Aorta (tissue), 5 donors: Measurements from ENCODE around the gene SLC2A14. TPM values are rescaled to one million over a fixed set of nuclear protein-coding genes. Genes with fewer than 3 reads are reported as not detected.

Experiments
- ATAC-seq: fragments of 200-7000 bp; cut with Tn5 transposase; one replicate; pipeline ENCODE4 v1.9.1; 2022; ENCODE audit warnings: moderate library complexity; ENCODE audit not compliant: low FRiP score
- DNase-seq, 2 donors: peaks; one replicate each; pipeline ENCODE4 v3.0.0-alpha.2; 2020
- H3K27ac ChIP-seq, 2 donors: one replicate each; pipeline ENCODE4 v1.5.1; 2013; ENCODE audit warnings: low read length in 2 of 2, mild to moderate bottlenecking in 2 of 2, moderate library complexity in 2 of 2, control low read depth in 1 of 2, inconsistent platforms in 1 of 2, low read depth in 1 of 2
- H3K27me3 ChIP-seq, 2 donors: one replicate each; pipeline ENCODE4 v1.6.1; 2013; ENCODE audit warnings: control low read depth in 1 of 2, low read length in 1 of 2, mild to moderate bottlenecking in 1 of 2, moderate library complexity in 1 of 2; ENCODE audit not compliant: insufficient read depth in 2 of 2, control insufficient read depth in 1 of 2
- H3K36me3 ChIP-seq, 2 donors: one replicate each; pipeline ENCODE4 v1.6.1; 2013; ENCODE audit warnings: control low read depth in 1 of 2, low read length in 1 of 2, mild to moderate bottlenecking in 1 of 2; ENCODE audit not compliant: insufficient read depth in 2 of 2, control insufficient read depth in 1 of 2
- H3K4me1 ChIP-seq, 2 donors: one replicate each; pipeline ENCODE4 v1.6.1; 2013; ENCODE audit warnings: low read length in 2 of 2, control low read depth in 1 of 2, mild to moderate bottlenecking in 1 of 2, moderate library complexity in 1 of 2; ENCODE audit not compliant: insufficient read depth in 2 of 2, control insufficient read depth in 1 of 2
- H3K4me3 ChIP-seq, 2 donors: one replicate each; pipeline ENCODE4 v1.5.1; 2013; ENCODE audit warnings: low read length in 2 of 2, control low read depth in 1 of 2, mild to moderate bottlenecking in 1 of 2
- H3K9me3 ChIP-seq: one replicate; pipeline ENCODE4 v1.6.1; 2013; ENCODE audit warnings: mild to moderate bottlenecking, low read length; ENCODE audit not compliant: control insufficient read depth
- WGBS, 2 donors: extraction: QIAGEN DNeasy Blood & Tissue Kit; methylation state at CpG; one replicate each; pipeline ENCODE4 v1.1.7; 2013; 5-methylcytosine and 5-hydroxymethylcytosine counted together
- intact Hi-C, 2 donors: fragments of 100-400 bp; cut with DNase I; formaldehyde crosslinking; loops; one replicate each; pipeline versions ENCODE4 v1.14.2 to v1.15.0; 2022
- polyA plus RNA-seq, 2 donors: library from polyadenylated mRNA; stranded (reverse); fragments of 200-250 nt; gene quantifications; one replicate each; pipeline ENCODE4 v1.2.3, GENCODE V29; 2013
- total RNA-seq, 2 donors: library from RNA; stranded (reverse); fragmentation: NEBNext Ultra II Directional; extraction: Animal tissue kit (Norgen Biotek cat#: 25700); gene quantifications; one replicate each; pipeline ENCODE4 v1.2.1, GENCODE V29; 2021
- donor health status: healthy with polysubstance abuse.
- donor health status: Bipolar disorder and iron deficiency.
- donor health status: DM: no; HTN: no; CAD: no.
- donor health status: DM: no; HTN: no; CAD: no.
- donor health status: DM: yes; HTN: yes; CAD: no.

Gene SLC2A14
- total and polyA plus RNA-seq, 4 donors = 3.1 to 3.6 TPM; not detected in 2

DNA sequence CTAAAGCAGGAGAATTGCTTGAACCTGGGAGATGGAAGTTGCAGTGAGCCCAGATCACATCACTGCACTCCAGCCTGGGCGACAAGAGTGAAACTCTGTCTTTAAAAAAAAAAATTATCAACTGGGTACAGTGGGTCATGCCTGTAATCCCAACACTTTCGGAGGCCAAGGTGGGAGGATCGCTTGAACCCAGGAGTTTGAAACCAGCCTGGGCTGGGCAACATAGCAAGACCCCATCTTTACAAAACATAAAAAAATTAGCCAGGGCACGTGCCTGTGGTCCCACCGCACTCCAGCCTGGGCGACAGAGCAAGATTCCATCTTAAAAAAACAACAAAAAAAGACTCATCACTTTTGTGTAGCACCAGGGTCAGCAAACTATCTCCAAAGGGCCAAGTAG lies 90.7 kb downstream of the SLC2A14 start:
- DNase-seq (no peak), ATAC-seq (no peak)
- no peaks in the 10 kb centered on the region for H3K27me3 ChIP-seq
- intact Hi-C loops = no loop called here
- no peaks in the 10 kb centered on the region for H3K9me3 ChIP-seq
- no peaks in the 10 kb centered on the region for H3K4me1 ChIP-seq
- no peak overlapping the region for H3K4me3 ChIP-seq
- 84 to 86% methylated on average over 6 of the region's 6 CpGs for WGBS, 2 donors
- H3K36me3 ChIP-seq = no peaks in the 10 kb centered on the region
- no peak overlapping the region for H3K27ac ChIP-seq

DNA sequence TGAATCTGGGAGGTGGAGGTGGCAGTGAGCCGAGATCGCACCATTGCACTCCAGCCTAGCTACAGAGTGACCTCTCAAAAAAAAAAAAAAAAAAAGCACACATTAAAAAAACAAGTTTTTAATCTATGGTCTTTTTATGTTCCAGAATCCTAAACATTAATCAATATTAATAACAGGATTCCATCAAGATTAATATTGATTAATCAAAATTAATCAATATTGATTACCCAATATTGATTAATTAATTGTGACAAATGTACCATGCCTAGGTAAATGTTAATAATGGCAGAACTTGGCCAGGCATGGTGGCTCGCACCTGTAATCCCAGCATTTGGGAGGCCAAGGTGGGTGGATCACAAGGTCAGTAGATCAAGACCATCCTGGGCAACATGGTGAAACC lies 91.4 kb downstream of the SLC2A14 start:
- no peaks in the 10 kb centered on the region for H3K4me1 ChIP-seq
- 67 to 76% methylated on average over 3 of the region's 3 CpGs for WGBS, 2 donors
- H3K9me3 ChIP-seq = no peaks in the 10 kb centered on the region
- no peaks in the 10 kb centered on the region for H3K27me3 ChIP-seq
- H3K36me3 ChIP-seq = no peaks in the 10 kb centered on the region
- H3K27ac ChIP-seq = no peak overlapping the region
- intact Hi-C loops = no loop called here
- H3K4me3 ChIP-seq = no peak overlapping the region
- ATAC-seq (no peak), DNase-seq (no peak)

DNA sequence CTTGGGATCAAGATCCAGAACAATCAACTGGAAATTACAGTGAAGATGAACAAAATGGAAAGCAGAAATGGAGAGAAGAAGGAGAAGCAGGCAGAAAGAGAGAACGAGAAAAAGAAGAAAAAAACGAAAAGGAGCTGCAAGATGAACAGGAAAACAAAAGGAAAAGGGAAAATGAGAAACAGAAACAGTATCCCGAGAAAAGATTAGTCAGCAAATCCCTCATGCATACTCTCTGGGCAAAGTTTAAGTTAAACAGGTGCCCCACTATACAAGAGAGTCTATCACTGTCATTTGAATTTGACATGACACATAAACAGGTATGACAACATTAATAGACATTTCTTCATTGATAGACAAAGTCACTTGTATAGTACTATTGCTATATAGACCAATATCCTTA lies 102.7 kb downstream of the SLC2A14 start:
- no peaks in the 10 kb centered on the region for H3K36me3 ChIP-seq
- no peaks in the 10 kb centered on the region for H3K4me1 ChIP-seq
- WGBS, 2 donors = 50 to 60% methylated on average over 3 of the region's 3 CpGs
- DNase-seq (no peak), ATAC-seq (no peak)
- H3K4me3 ChIP-seq = no peak overlapping the region
- intact Hi-C loops = no loop called here
- no peak overlapping the region for H3K27ac ChIP-seq
- no peaks in the 10 kb centered on the region for H3K27me3 ChIP-seq
- no peaks in the 10 kb centered on the region for H3K9me3 ChIP-seq

Other genes with a start within 250 kb of the SLC2A14 start
- gene APOBEC1, start 207.0 kb downstream of the SLC2A14 start, total RNA-seq = not detected
- gene APOBEC1, start 207.0 kb downstream of the SLC2A14 start, polyA plus RNA-seq = 10 to 100 TPM in 1 of 2 donors, not detected in 1; 22.8 TPM
- gene GDF3, start 177.1 kb downstream of the SLC2A14 start, total RNA-seq = under 1 TPM; 0.30 to 0.84 TPM
- gene GDF3, start 177.1 kb downstream of the SLC2A14 start, polyA plus RNA-seq = not detected
- not detected for gene DPPA3, start 161.5 kb downstream of the SLC2A14 start, total RNA-seq
- gene DPPA3, start 161.5 kb downstream of the SLC2A14 start, polyA plus RNA-seq = not detected
- gene CLEC4C, start 125.5 kb downstream of the SLC2A14 start, total RNA-seq = not detected
- not detected for gene CLEC4C, start 125.5 kb downstream of the SLC2A14 start, polyA plus RNA-seq
- not detected for gene NANOGNB, start 107.7 kb downstream of the SLC2A14 start, total RNA-seq
- gene NANOGNB, start 107.7 kb downstream of the SLC2A14 start, polyA plus RNA-seq = not detected
- under 1 TPM; 0.32 to 0.57 TPM for gene NANOG, start 83.5 kb downstream of the SLC2A14 start, total RNA-seq
- gene NANOG, start 83.5 kb downstream of the SLC2A14 start, polyA plus RNA-seq = not detected
- 100 to 1,000 TPM; 142 to 178 TPM for gene SLC2A3, start 63.3 kb upstream of the SLC2A14 start, total RNA-seq
- gene SLC2A3, start 63.3 kb upstream of the SLC2A14 start, polyA plus RNA-seq = 1 to 10 TPM; 6.0 to 7.4 TPM
- gene FOXJ2, start 159.8 kb upstream of the SLC2A14 start, total RNA-seq = 10 to 100 TPM; 29.8 to 32.1 TPM
- gene FOXJ2, start 159.8 kb upstream of the SLC2A14 start, polyA plus RNA-seq = 10 to 100 TPM in 1 of 2 donors, 1 to 10 TPM in 1; 6.0 to 12.1 TPM
- 10 to 100 TPM; 23.4 to 39.8 TPM for gene C3AR1, start 193.4 kb upstream of the SLC2A14 start, total RNA-seq
- 10 to 100 TPM in 1 of 2 donors, 1 to 10 TPM in 1; 4.8 to 23.9 TPM for gene C3AR1, start 193.4 kb upstream of the SLC2A14 start, polyA plus RNA-seq
- gene NECAP1, start 209.4 kb upstream of the SLC2A14 start, total RNA-seq = 10 to 100 TPM; 29.6 to 33.2 TPM
- gene NECAP1, start 209.4 kb upstream of the SLC2A14 start, polyA plus RNA-seq = 10 to 100 TPM; 13.6 to 20.1 TPM